Measurements from ENCODE around the gene TNFAIP8L3.

The TNFAIP8L3 gene

GRCh38 chr15:51089041-51089440 lies 5.7 kb downstream of the TNFAIP8L3 start:
- no peak for DNase-seq

GRCh38 chr15:51088585-51088984 lies 6.1 kb downstream of the TNFAIP8L3 start:
- DNase-seq, result no peak

- no peak for DNase-seq
Observed at GRCh38 chr15:51087513-51087912, 7.2 kb downstream of the TNFAIP8L3 start.

GRCh38 chr15:51086409-51086808 lies 8.3 kb downstream of the TNFAIP8L3 start:
- no peak for DNase-seq

- no peak for DNase-seq
Observed at GRCh38 chr15:51085764-51086163, 8.9 kb downstream of the TNFAIP8L3 start.

- no peak for DNase-seq
Observed at GRCh38 chr15:51083641-51084166, 11.0 kb downstream of the TNFAIP8L3 start.

GRCh38 chr15:51082246-51082645 lies 12.5 kb downstream of the TNFAIP8L3 start:
- no peak for DNase-seq

GRCh38 chr15:51080286-51080685 lies 14.4 kb downstream of the TNFAIP8L3 start:
- DNase-seq, result no peak

GRCh38 chr15:51079226-51079625 lies 15.5 kb downstream of the TNFAIP8L3 start:
- no peak for DNase-seq

- DNase-seq, result peak; percentile 68
Observed at GRCh38 chr15:51077221-51078153, 17.2 kb downstream of the TNFAIP8L3 start.

- DNase-seq, result no peak
Observed at GRCh38 chr15:51076524-51077220, 18.0 kb downstream of the TNFAIP8L3 start.

GRCh38 chr15:51075826-51076523 lies 18.7 kb downstream of the TNFAIP8L3 start:
- peak; percentile 50 for DNase-seq

- no peak for DNase-seq
Observed at GRCh38 chr15:51075364-51075763, 19.3 kb downstream of the TNFAIP8L3 start.

GRCh38 chr15:51074926-51075325 lies 19.8 kb downstream of the TNFAIP8L3 start:
- no peak for DNase-seq

GRCh38 chr15:51071578-51071977 lies 23.1 kb downstream of the TNFAIP8L3 start:
- DNase-seq, result no peak

- no peak for DNase-seq
Observed at GRCh38 chr15:51069983-51070382, 24.7 kb downstream of the TNFAIP8L3 start.

GRCh38 chr15:51067510-51067909 lies 27.2 kb downstream of the TNFAIP8L3 start:
- no peak for DNase-seq

GRCh38 chr15:51065781-51066180 lies 28.9 kb downstream of the TNFAIP8L3 start:
- DNase-seq, result no peak

- no peak for DNase-seq
Observed at GRCh38 chr15:51065261-51065660, 29.4 kb downstream of the TNFAIP8L3 start.

- DNase-seq, result no peak
Observed at GRCh38 chr15:51062736-51063135, 32.0 kb downstream of the TNFAIP8L3 start.

GRCh38 chr15:51060030-51060673 lies 34.6 kb downstream of the TNFAIP8L3 start:
- no peak for DNase-seq

GRCh38 chr15:51054535-51054934 lies 40.2 kb downstream of the TNFAIP8L3 start:
- DNase-seq, result no peak

GRCh38 chr15:51053571-51053970 lies 41.1 kb downstream of the TNFAIP8L3 start:
- DNase-seq, result no peak

All from activated CD4-positive, alpha-beta T cell treated with anti-CD3 and anti-CD28 coated beads, Interleukin-2, amount 50 U/mL, for 16 hours (primary cell).